Loucy (cell line): Measurements from ENCODE around the gene ZFAND2B.

Experiments used
- EZH2phosphoT487 ChIP-seq: fragments of 200-600 bp; IDR thresholded peaks from 2 replicates; pipeline ENCODE4 v1.6.1; 2018; ENCODE audit warnings: antibody characterized with exemption, mild to moderate bottlenecking, moderate library complexity, borderline replicate concordance
- TF ChIP-seq, protein P1 (sequence below): fragments of 200-600 bp; sonication (generic); conservative IDR thresholded peaks from 2 replicates; pipeline ENCODE4 v1.5.1; 2014; ENCODE audit warnings: mild to moderate bottlenecking, antibody characterized with exemption, low read length

DNA sequence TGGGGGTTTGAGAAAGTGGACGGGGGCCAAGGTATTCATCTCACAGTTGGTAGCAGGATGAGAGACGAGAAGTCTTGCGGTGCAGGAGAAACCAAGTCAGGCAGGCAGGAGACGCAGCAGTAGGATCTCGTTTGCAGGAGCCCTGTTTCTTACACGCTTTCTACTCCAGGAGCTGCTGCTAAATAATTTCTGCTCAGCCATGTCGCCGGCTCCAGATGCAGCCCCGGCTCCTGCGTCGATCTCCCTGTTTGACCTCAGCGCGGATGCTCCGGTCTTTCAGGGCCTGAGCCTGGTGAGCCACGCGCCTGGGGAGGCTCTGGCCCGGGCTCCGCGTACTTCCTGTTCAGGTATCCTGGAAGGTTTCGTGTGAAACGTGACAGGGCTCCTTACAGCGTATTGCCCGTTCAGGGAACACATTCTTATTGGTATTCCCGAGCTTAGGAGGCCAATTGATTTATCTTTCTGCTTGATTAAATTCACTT, 23.5 kb downstream of the ZFAND2B start:
- TF ChIP-seq, protein P1, sequence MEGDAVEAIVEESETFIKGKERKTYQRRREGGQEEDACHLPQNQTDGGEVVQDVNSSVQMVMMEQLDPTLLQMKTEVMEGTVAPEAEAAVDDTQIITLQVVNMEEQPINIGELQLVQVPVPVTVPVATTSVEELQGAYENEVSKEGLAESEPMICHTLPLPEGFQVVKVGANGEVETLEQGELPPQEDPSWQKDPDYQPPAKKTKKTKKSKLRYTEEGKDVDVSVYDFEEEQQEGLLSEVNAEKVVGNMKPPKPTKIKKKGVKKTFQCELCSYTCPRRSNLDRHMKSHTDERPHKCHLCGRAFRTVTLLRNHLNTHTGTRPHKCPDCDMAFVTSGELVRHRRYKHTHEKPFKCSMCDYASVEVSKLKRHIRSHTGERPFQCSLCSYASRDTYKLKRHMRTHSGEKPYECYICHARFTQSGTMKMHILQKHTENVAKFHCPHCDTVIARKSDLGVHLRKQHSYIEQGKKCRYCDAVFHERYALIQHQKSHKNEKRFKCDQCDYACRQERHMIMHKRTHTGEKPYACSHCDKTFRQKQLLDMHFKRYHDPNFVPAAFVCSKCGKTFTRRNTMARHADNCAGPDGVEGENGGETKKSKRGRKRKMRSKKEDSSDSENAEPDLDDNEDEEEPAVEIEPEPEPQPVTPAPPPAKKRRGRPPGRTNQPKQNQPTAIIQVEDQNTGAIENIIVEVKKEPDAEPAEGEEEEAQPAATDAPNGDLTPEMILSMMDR = no peak
- TF ChIP-seq EZH2phosphoT487 = no peak
